Choroid plexus epithelial cell (primary cell): ENCODE results near the gene TMCC2.

Source experiments
- DNase-seq: peaks from one replicate; pipeline ENCODE4 v3.0.0-alpha.2; 2010; ENCODE audit warnings: low read depth
- H3K4me3 ChIP-seq: 2 replicates; pipeline ENCODE4 v1.5.1; 2011; ENCODE audit warnings: low read depth, mild to moderate bottlenecking, control low read depth, low read length, moderate library complexity
- TF ChIP-seq, protein P1 (sequence below): conservative IDR thresholded peaks from 2 replicates; pipeline ENCODE4 v1.5.1; 2011; ENCODE audit warnings: low read depth, mild to moderate bottlenecking, control low read depth, inconsistent platforms, low read length, moderate library complexity

TMCC2 gene

DNA sequence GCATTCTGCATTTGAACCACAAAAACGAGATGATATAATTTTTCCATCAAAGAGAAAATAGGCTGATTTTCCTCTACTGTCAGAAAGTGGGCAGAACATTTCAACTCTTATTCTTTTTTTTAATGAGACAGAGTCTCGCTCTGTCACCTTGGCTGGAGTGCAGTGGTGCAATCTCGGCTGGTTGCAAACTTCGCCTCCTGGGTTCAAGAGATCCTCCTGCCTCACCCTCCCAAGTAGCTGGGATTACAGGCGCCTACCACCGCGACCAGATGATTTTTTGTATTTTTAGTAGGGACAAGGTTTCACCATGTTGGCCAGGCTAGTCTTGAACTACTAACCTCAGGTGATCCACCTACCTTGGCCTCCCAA is 27.8 kb upstream of the TMCC2 start:
- DNase-seq, result no peak
- H3K4me3 ChIP-seq, result no peak overlapping the region
- TF ChIP-seq, protein P1, sequence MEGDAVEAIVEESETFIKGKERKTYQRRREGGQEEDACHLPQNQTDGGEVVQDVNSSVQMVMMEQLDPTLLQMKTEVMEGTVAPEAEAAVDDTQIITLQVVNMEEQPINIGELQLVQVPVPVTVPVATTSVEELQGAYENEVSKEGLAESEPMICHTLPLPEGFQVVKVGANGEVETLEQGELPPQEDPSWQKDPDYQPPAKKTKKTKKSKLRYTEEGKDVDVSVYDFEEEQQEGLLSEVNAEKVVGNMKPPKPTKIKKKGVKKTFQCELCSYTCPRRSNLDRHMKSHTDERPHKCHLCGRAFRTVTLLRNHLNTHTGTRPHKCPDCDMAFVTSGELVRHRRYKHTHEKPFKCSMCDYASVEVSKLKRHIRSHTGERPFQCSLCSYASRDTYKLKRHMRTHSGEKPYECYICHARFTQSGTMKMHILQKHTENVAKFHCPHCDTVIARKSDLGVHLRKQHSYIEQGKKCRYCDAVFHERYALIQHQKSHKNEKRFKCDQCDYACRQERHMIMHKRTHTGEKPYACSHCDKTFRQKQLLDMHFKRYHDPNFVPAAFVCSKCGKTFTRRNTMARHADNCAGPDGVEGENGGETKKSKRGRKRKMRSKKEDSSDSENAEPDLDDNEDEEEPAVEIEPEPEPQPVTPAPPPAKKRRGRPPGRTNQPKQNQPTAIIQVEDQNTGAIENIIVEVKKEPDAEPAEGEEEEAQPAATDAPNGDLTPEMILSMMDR, result no peak

GRCh38 chr1:205204552-205204951 is 23.2 kb upstream of the TMCC2 start:
- no peak overlapping the region for H3K4me3 ChIP-seq
- no peak for DNase-seq
- TF ChIP-seq, protein P1, result no peak

GRCh38 chr1:205205055-205205454 is 22.7 kb upstream of the TMCC2 start:
- H3K4me3 ChIP-seq, result no peak overlapping the region

DNA sequence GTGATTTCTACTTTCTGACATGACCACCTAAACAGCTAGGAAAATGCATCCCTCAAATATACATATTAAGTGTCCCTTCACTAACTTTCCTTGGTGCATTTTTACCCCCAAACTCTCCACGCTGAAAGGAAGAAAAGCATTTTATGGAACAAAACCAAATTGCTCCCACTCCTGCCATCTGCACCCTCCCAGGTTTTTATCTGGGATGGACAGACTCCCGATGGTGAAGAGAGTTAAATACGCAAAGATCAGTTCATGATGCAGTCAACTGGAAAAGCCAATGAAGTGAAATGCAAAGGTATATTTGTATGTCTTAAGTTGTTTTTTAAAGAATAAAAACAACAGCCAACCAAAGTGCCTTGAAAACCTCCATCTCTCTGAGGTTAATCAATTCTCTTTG is 18.9 kb upstream of the TMCC2 start:
- TF ChIP-seq, protein P1, result no peak
- H3K4me3 ChIP-seq, result no peak overlapping the region
- DNase-seq, result no peak

More at GRCh38 chr1:205205055-205205454, 22.7 kb upstream of the TMCC2 start:
- no peak for DNase-seq
- TF ChIP-seq, protein P1, result no peak

- H3K4me3 ChIP-seq, result peak overlapping the region; percentile 96
- TF ChIP-seq, protein P1, result no peak
- DNase-seq, result no peak
Measured at GRCh38 chr1:205210756-205211168, 17.0 kb upstream of the TMCC2 start.

- H3K4me3 ChIP-seq, result peak within 1 kb of the TSS; percentile 96
- TF ChIP-seq, protein P1, result peak; percentile 24
- peak; percentile 98 for DNase-seq
Measured at GRCh38 chr1:205211169-205211838, 16.4 kb upstream of the TMCC2 start, which contains the start of gene DSTYK. DSTYK (minus strand) TSS chr1:205211702; CDS start chr1:205211535, 167 bp downstream.
